DMS 273 treated with DMSO at 0.1 percent for 48 hours (cell line): ENCODE data around the gene HMOX2.

Experiments used
- DNase-seq: peaks from one replicate; lab custom pipeline; 2025; lab: John Stamatoyannopoulos, UW

The HMOX2 gene

GRCh38 chr16:4475880-4476788, at the start of gene HMOX2:
Gene HMOX2, plus strand, starts transcription at chr16:4476398. Its CDS starts 29,127 bp downstream, at chr16:4505525.
- peak; percentile 82 for DNase-seq

GRCh38 chr16:4426722-4427372, 49.4 kb upstream of the HMOX2 start:
- DNase-seq = no peak

- no peak for DNase-seq
Measured at GRCh38 chr16:4428500-4428899, 47.7 kb upstream of the HMOX2 start.

- no peak for DNase-seq
Measured at GRCh38 chr16:4431023-4431422, 45.2 kb upstream of the HMOX2 start.

- DNase-seq = no peak
Measured at GRCh38 chr16:4433228-4433627, 43.0 kb upstream of the HMOX2 start.

- DNase-seq = no peak
Measured at GRCh38 chr16:4433914-4434787, 42.0 kb upstream of the HMOX2 start.

- DNase-seq = no peak
Measured at GRCh38 chr16:4435337-4436067, 40.7 kb upstream of the HMOX2 start.

- DNase-seq = no peak
Measured at GRCh38 chr16:4437366-4437765, 38.8 kb upstream of the HMOX2 start.

GRCh38 chr16:4442371-4442770, 33.8 kb upstream of the HMOX2 start:
- no peak for DNase-seq

GRCh38 chr16:4443271-4443670, 32.9 kb upstream of the HMOX2 start:
- DNase-seq = no peak

- DNase-seq = no peak
Measured at GRCh38 chr16:4443986-4444385, 32.2 kb upstream of the HMOX2 start.

GRCh38 chr16:4450430-4450829, 25.8 kb upstream of the HMOX2 start:
- no peak for DNase-seq

- DNase-seq = no peak
Measured at GRCh38 chr16:4450931-4451519, 25.2 kb upstream of the HMOX2 start.

GRCh38 chr16:4452674-4453073, 23.5 kb upstream of the HMOX2 start:
- no peak for DNase-seq

GRCh38 chr16:4454623-4455022, 21.6 kb upstream of the HMOX2 start:
- no peak for DNase-seq

GRCh38 chr16:4455081-4455480, 21.1 kb upstream of the HMOX2 start:
- no peak for DNase-seq

GRCh38 chr16:4455951-4456350, 20.2 kb upstream of the HMOX2 start:
- no peak for DNase-seq

- no peak for DNase-seq
Measured at GRCh38 chr16:4460936-4461249, 15.3 kb upstream of the HMOX2 start.

GRCh38 chr16:4461250-4462085, 14.7 kb upstream of the HMOX2 start:
- DNase-seq = peak; percentile 54

GRCh38 chr16:4463522-4464163, 12.6 kb upstream of the HMOX2 start:
- no peak for DNase-seq
